SJSA1 (cell line): ENCODE results near the gene FLT3LG. TPM values are rescaled to one million over a fixed set of nuclear protein-coding genes. Genes with fewer than 3 reads are reported as not detected.
A peak's percentile ranks its signal among the peaks of the same experiment; 100 is the strongest.

Experiments used
- DNase-seq, 2 experiments: peaks; one replicate each; pipeline ENCODE4 v3.0.0-alpha.2; 2015 to 2020; ENCODE audit warnings: low spot score in 2 of 2, low read depth in 1 of 2
- H3K27ac ChIP-seq: fragments of 250-450 bp; sonication (Bioruptor Pico); 2 replicates; pipeline ENCODE4 v1.5.1; 2020; ENCODE audit warnings: mild to moderate bottlenecking, moderate library complexity
- H3K27me3 ChIP-seq: fragments of 250-450 bp; sonication (Bioruptor Pico); replicated peaks from 2 replicates; pipeline ENCODE4 v1.5.1; 2020; ENCODE audit warnings: mild to moderate bottlenecking, moderate library complexity
- H3K36me3 ChIP-seq: fragments of 250-450 bp; sonication (Bioruptor Pico); 2 replicates; pipeline ENCODE4 v1.5.1; 2020; ENCODE audit warnings: mild to moderate bottlenecking
- H3K4me1 ChIP-seq: fragments of 250-450 bp; sonication (Bioruptor Pico); replicated peaks from 2 replicates; pipeline ENCODE4 v1.6.1; 2021; ENCODE audit warnings: mild to moderate bottlenecking
- H3K4me3 ChIP-seq: fragments of 250-450 bp; sonication (Bioruptor Pico); 2 replicates; pipeline ENCODE4 v1.5.1; 2020; ENCODE audit warnings: mild to moderate bottlenecking
- H3K9me3 ChIP-seq: fragments of 250-450 bp; sonication (Bioruptor Pico); replicated peaks from 2 replicates; pipeline ENCODE4 v1.5.1; 2020; ENCODE audit warnings: mild to moderate bottlenecking
- total RNA-seq: library from RNA; depleted of rRNA; stranded (reverse); fragments of >200 nt; shearing (Covaris generic); gene quantifications from 2 replicates; pipeline ENCODE4 v1.2.3, GENCODE V29; 2014

FLT3LG gene
- total RNA-seq, 1 experiment from 2014 or later: 0.95 TPM

DNA sequence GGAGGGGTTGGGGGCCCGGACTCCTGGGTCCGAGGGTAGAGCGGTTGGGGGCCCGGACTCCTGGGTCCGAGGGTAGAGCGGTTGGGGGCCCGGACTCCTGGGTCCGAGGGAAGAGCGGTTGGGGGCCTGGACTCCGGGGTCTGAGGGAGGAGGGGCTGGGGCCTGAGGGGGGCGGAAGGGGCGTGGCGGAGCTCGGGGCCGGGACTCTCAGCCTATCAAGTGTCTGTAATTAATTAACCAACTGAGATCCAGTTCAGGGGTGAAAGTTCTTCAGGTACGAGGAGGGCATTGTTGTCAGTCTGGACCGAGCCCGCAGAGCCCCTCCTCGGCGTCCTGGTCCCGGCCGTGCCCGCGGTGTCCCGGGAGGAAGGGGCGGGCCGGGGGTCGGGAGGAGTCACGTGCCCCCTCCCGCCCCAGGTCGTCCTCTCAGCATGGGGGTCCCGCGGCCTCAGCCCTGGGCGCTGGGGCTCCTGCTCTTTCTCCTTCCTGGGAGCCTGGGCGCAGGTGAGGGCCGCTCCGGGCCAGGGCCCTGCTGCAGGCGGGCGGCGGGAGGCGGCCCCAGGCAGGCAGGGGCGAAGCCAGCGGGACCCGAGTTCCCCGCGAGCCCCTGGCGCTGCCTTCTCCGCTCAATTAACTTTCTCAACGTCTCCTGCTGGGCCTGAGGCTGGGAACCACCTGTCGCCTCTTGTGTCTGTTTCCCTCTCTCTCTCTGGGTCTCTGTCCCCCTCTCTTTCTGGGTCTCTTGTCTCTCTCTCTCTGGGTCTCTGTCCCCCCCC, 39.1 kb downstream of the FLT3LG start:
- H3K27ac ChIP-seq: no peak overlapping the region
- DNase-seq: no peak

GRCh38 chr19:49513746-49514118, 39.7 kb downstream of the FLT3LG start:
- Histone ChIP-seq H3K36me3 (no peaks in the 10 kb centered on the region; the same call in 1 of the 2 replicates), H3K27me3 (no peaks in the 10 kb centered on the region), H3K27ac (no peak overlapping the region), H3K4me3 (no peak overlapping the region), H3K4me1 (peaks cover 13% of the 10 kb centered on the region), H3K9me3 (no peaks in the 10 kb centered on the region)
- no peak for DNase-seq

More for the DNA sequence above, 39.1 kb downstream of the FLT3LG start:
- H3K4me3 ChIP-seq: peak overlapping the region; percentile 42
- H3K27me3 ChIP-seq: no peaks in the 10 kb centered on the region
- H3K4me1 ChIP-seq: peaks cover 13% of the 10 kb centered on the region
- H3K9me3 ChIP-seq: no peaks in the 10 kb centered on the region
- H3K36me3 ChIP-seq: no peaks in the 10 kb centered on the region; the same call in 1 of the 2 replicates

GRCh38 chr19:49514151-49514550, 40.1 kb downstream of the FLT3LG start:
- no peaks in the 10 kb centered on the region for H3K27me3 ChIP-seq
- no peaks in the 10 kb centered on the region for H3K9me3 ChIP-seq
- H3K4me1 ChIP-seq: peaks cover 13% of the 10 kb centered on the region
- DNase-seq: no peak
- H3K27ac ChIP-seq: no peak overlapping the region
- H3K36me3 ChIP-seq: no peaks in the 10 kb centered on the region; the same call in 1 of the 2 replicates
- H3K4me3 ChIP-seq: no peak overlapping the region

- Histone ChIP-seq H3K4me3 (no peak overlapping the region), H3K27ac (no peak overlapping the region), H3K9me3 (no peaks in the 10 kb centered on the region), H3K4me1 (peaks cover 13% of the 10 kb centered on the region), H3K27me3 (no peaks in the 10 kb centered on the region), H3K36me3 (no peaks in the 10 kb centered on the region; the same call in 1 of the 2 replicates)
- DNase-seq: no peak
These were observed 41.8 kb downstream of the FLT3LG start for GRCh38 chr19:49515767-49516166.

- H3K9me3 ChIP-seq: no peaks in the 10 kb centered on the region
- H3K4me1 ChIP-seq: peaks cover 3% of the 10 kb centered on the region
- no peaks in the 10 kb centered on the region for H3K27me3 ChIP-seq
- no peak overlapping the region for H3K27ac ChIP-seq
- no peaks in the 10 kb centered on the region; the same call in 1 of the 2 replicates for H3K36me3 ChIP-seq
- no peak for DNase-seq
- H3K4me3 ChIP-seq: no peak overlapping the region
These were observed 44.0 kb downstream of the FLT3LG start for GRCh38 chr19:49518033-49518432.

GRCh38 chr19:49520705-49521319, 46.8 kb downstream of the FLT3LG start:
- Histone ChIP-seq H3K27ac (no peak overlapping the region), H3K4me3 (no peak overlapping the region), H3K4me1 (no peaks in the 10 kb centered on the region), H3K9me3 (no peaks in the 10 kb centered on the region), H3K36me3 (no peaks in the 10 kb centered on the region; the same call in 1 of the 2 replicates), H3K27me3 (no peaks in the 10 kb centered on the region)
- no peak for DNase-seq

- Histone ChIP-seq H3K4me3 (no peak overlapping the region), H3K27ac (no peak overlapping the region), H3K36me3 (0 out of 2 replicates have a peak, but pooled peaks cover 3% of the 10 kb centered on the region), H3K27me3 (no peaks in the 10 kb centered on the region), H3K4me1 (peaks cover 12% of the 10 kb centered on the region), H3K9me3 (no peaks in the 10 kb centered on the region)
- no peak for DNase-seq
These were observed 50.9 kb downstream of the FLT3LG start for GRCh38 chr19:49524812-49525455.

- peak overlapping the region; percentile 39 for H3K4me3 ChIP-seq
These were observed 54.3 kb downstream of the FLT3LG start for GRCh38 chr19:49528211-49528771.

DNA sequence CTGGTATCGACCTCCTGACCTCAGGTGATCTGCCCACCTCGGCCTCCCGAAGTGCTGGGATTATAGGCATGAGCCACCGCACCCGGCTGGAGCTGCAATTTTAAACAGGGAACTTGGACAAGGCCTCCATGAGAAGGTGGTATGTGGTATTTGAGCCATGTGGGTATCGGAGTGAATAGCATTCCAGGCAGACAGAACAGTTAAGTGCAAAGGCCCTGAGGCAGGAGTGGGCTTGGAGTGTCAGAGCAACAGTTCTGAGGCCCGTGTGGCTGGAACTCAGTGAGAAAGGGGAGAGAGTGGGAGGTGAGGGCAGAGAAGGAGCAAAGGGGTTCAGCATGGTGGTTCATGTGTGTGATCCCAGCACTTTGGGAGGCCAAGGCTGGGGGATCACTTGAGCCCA, 56.7 kb downstream of the FLT3LG start:
- Histone ChIP-seq H3K4me1 (peaks cover 12% of the 10 kb centered on the region), H3K4me3 (no peak overlapping the region), H3K27me3 (no peaks in the 10 kb centered on the region), H3K27ac (no peak overlapping the region), H3K9me3 (no peaks in the 10 kb centered on the region), H3K36me3 (peaks cover 22% of the 10 kb centered on the region)
- DNase-seq: no peak

More at GRCh38 chr19:49528211-49528771, 54.3 kb downstream of the FLT3LG start:
- Histone ChIP-seq H3K9me3 (no peaks in the 10 kb centered on the region), H3K4me1 (peaks cover 12% of the 10 kb centered on the region), H3K27me3 (no peaks in the 10 kb centered on the region), H3K36me3 (peaks cover 15% of the 10 kb centered on the region), H3K27ac (peak overlapping the region; percentile 3)
- DNase-seq: no peak

- Histone ChIP-seq H3K4me3 (no peak overlapping the region), H3K27me3 (no peaks in the 10 kb centered on the region), H3K4me1 (peaks cover 3% of the 10 kb centered on the region), H3K36me3 (peaks cover 26% of the 10 kb centered on the region), H3K27ac (no peak overlapping the region), H3K9me3 (no peaks in the 10 kb centered on the region)
- no peak for DNase-seq
These were observed 59.8 kb downstream of the FLT3LG start for GRCh38 chr19:49533551-49534488.

- DNase-seq: no peak
- Histone ChIP-seq H3K36me3 (peaks cover 30% of the 10 kb centered on the region), H3K27me3 (no peaks in the 10 kb centered on the region), H3K27ac (no peak overlapping the region), H3K4me1 (no peaks in the 10 kb centered on the region), H3K4me3 (no peak overlapping the region), H3K9me3 (no peaks in the 10 kb centered on the region)
These were observed 60.8 kb downstream of the FLT3LG start for GRCh38 chr19:49534632-49535385.
